ENCODE results near the gene ZNF75A. TPM values are rescaled to one million over a fixed set of nuclear protein-coding genes. Genes with fewer than 3 reads are reported as not detected.

Gene ZNF75A
- total RNA-seq, 1 experiment from 2014 or later: 24.5 TPM

DNA sequence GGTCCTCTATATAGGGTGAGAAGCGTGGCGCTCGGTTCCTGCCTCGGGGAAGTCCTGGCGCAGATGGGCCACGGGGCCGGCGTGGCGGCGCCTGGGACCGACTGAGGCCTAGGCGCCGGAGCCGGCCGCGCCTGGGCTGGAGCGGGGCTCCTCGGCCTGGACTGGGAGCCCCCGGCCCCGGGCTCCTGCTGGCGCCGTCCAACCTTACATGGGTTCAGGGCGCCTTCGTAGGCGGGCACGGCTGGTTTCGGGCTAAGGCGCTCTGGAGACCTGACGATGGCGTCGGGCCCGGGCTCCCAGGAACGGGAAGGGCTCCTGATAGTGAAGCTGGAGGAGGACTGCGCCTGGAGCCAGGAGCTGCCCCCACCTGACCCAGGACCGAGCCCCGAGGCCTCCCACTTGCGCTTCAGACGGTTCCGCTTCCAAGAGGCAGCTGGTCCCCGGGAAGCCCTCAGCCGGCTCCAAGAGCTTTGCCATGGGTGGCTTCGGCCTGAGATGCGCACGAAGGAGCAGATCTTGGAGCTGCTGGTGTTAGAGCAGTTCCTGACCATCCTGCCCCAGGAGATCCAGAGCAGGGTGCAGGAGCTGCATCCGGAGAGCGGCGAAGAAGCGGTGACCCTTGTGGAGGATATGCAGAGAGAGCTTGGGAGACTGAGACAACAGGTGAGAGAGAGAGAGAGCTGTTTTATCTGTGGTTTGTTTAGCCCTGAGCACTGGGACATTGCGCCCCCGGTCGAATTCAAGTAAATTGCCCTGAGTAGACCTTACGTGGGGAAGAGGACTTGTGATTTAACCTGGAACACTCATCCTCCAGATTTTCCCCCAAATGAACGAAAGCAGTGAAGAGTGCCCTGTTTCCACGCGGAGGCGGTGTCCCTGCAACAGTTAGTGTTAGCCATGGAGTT, 21.5 kb upstream of the ZNF75A start:
- CTCF ChIA-PET: interaction anchor here (1.5 kb wide), 1 partner anchor 17 kb away, joined by 6 read pairs; no protein-coding TSS in a partner anchor

DNA sequence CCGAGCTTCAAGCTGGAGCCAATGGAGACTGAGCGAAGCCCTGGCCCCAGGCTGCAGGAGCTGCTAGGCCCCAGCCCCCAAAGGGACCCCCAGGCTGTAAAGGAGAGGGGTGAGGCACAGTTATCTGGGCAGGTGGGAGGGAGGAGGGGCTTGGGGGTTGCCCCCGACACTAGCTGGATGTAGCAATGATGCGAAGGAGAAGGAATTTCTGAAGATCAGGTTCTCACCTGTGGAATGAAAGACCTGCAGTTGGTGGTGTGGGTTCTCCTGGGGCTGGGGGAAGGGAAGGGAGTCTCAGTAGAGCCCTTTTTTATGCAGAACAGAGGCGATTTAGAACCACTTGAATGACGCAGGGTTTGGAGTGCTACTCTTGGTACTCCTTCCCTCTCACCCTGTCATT, 20.2 kb upstream of the ZNF75A start:
- TF ChIP-seq, protein P1, sequence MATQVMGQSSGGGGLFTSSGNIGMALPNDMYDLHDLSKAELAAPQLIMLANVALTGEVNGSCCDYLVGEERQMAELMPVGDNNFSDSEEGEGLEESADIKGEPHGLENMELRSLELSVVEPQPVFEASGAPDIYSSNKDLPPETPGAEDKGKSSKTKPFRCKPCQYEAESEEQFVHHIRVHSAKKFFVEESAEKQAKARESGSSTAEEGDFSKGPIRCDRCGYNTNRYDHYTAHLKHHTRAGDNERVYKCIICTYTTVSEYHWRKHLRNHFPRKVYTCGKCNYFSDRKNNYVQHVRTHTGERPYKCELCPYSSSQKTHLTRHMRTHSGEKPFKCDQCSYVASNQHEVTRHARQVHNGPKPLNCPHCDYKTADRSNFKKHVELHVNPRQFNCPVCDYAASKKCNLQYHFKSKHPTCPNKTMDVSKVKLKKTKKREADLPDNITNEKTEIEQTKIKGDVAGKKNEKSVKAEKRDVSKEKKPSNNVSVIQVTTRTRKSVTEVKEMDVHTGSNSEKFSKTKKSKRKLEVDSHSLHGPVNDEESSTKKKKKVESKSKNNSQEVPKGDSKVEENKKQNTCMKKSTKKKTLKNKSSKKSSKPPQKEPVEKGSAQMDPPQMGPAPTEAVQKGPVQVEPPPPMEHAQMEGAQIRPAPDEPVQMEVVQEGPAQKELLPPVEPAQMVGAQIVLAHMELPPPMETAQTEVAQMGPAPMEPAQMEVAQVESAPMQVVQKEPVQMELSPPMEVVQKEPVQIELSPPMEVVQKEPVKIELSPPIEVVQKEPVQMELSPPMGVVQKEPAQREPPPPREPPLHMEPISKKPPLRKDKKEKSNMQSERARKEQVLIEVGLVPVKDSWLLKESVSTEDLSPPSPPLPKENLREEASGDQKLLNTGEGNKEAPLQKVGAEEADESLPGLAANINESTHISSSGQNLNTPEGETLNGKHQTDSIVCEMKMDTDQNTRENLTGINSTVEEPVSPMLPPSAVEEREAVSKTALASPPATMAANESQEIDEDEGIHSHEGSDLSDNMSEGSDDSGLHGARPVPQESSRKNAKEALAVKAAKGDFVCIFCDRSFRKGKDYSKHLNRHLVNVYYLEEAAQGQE (IDR thresholded peaks at IDR 0.05; ENCODE audit: insufficient read depth in 1 of 2, low read depth in 2 of 2, low read length in 1 of 2): no peak
- TF ChIP-seq TCF7L2 (IDR thresholded peaks at IDR 0.05; ENCODE audit: low read depth, low read length) (no peak), POLR2AphosphoS5 (IDR thresholded peaks at IDR 0.05; ENCODE audit: low read depth, low read length) (no peak), SIN3A (IDR thresholded peaks at IDR 0.05; ENCODE audit: borderline replicate concordance, insufficient read depth, low read depth, low read length) (no peak)
- TF ChIP-seq, protein P2, sequence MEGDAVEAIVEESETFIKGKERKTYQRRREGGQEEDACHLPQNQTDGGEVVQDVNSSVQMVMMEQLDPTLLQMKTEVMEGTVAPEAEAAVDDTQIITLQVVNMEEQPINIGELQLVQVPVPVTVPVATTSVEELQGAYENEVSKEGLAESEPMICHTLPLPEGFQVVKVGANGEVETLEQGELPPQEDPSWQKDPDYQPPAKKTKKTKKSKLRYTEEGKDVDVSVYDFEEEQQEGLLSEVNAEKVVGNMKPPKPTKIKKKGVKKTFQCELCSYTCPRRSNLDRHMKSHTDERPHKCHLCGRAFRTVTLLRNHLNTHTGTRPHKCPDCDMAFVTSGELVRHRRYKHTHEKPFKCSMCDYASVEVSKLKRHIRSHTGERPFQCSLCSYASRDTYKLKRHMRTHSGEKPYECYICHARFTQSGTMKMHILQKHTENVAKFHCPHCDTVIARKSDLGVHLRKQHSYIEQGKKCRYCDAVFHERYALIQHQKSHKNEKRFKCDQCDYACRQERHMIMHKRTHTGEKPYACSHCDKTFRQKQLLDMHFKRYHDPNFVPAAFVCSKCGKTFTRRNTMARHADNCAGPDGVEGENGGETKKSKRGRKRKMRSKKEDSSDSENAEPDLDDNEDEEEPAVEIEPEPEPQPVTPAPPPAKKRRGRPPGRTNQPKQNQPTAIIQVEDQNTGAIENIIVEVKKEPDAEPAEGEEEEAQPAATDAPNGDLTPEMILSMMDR (IDR thresholded peaks at IDR 0.05): no peak
- Histone ChIP-seq H3K4me3 (ENCODE audit: low read depth in 2 of 2, low read length in 2 of 2) (peak overlapping the region; percentile 96 to 99), H3K27ac (ENCODE audit: low read length) (peak overlapping the region; percentile 95; the same call in 1 of the 2 replicates), H3K36me3 (ENCODE audit: control insufficient read depth, insufficient read depth, low read length) (peaks cover 13% of the 10 kb centered on the region), H3K4me1 (ENCODE audit: control insufficient read depth, insufficient read depth, low read length) (no peaks in the 10 kb centered on the region; the same call in 1 of the 2 replicates), H3K9me3 (ENCODE audit: control insufficient read depth, insufficient read depth, low read depth, low read length) (peaks cover 51% of the 10 kb centered on the region), H3K27me3 (ENCODE audit: control insufficient read depth, insufficient read depth, low read length) (no peaks in the 10 kb centered on the region)
- ChIA-PET POLR2A (no interaction called here), CTCF (no interaction called here)
- in situ Hi-C loops (cut with HindIII; ENCODE audit: low pct_unique_long_range_greater_than_20kb, low sequenced_read_pairs) (no loop called here), intact Hi-C loops (cut with micrococcal nuclease; ENCODE audit: unreplicated experiment) (no loop called here)
- BruUV-seq (replicated peaks): no TSS peak
- ATAC-seq (no peak), DNase-seq (ENCODE audit: low read depth, low spot score) (no peak)

More for the DNA sequence above, 21.5 kb upstream of the ZNF75A start:
- TF ChIP-seq, protein P1 (IDR thresholded peaks at IDR 0.05; ENCODE audit: insufficient read depth in 1 of 2, low read depth in 2 of 2, low read length in 1 of 2): no peak
- TF ChIP-seq, protein P2 (IDR thresholded peaks at IDR 0.05): no peak
- TF ChIP-seq POLR2AphosphoS5 (IDR thresholded peaks at IDR 0.05; ENCODE audit: low read depth, low read length): no peak
- TF ChIP-seq TCF7L2 (IDR thresholded peaks at IDR 0.05; ENCODE audit: low read depth, low read length): no peak
- TF ChIP-seq SIN3A (IDR thresholded peaks at IDR 0.05; ENCODE audit: borderline replicate concordance, insufficient read depth, low read depth, low read length): no peak
- Histone ChIP-seq H3K27me3 (ENCODE audit: control insufficient read depth, insufficient read depth, low read length) (no peaks in the 10 kb centered on the region), H3K4me3 (ENCODE audit: low read depth in 2 of 2, low read length in 2 of 2) (peak overlapping the region; percentile 96 to 99), H3K27ac (ENCODE audit: low read length) (peak overlapping the region; percentile 95), H3K4me1 (ENCODE audit: control insufficient read depth, insufficient read depth, low read length) (no peaks in the 10 kb centered on the region; the same call in 1 of the 2 replicates), H3K36me3 (ENCODE audit: control insufficient read depth, insufficient read depth, low read length) (peaks cover 10% of the 10 kb centered on the region), H3K9me3 (ENCODE audit: control insufficient read depth, insufficient read depth, low read depth, low read length) (peaks cover 38% of the 10 kb centered on the region)
- ATAC-seq (no peak), DNase-seq (ENCODE audit: low read depth, low spot score) (no peak)
- POLR2A ChIA-PET: interaction anchor here (0.6 kb wide), 1 partner anchor 366 kb away, joined by 4 read pairs; no protein-coding TSS in a partner anchor
- no TSS peak for BruUV-seq (replicated peaks)
- in situ Hi-C loops (cut with HindIII; ENCODE audit: low pct_unique_long_range_greater_than_20kb, low sequenced_read_pairs) (no loop called here), intact Hi-C loops (cut with micrococcal nuclease; ENCODE audit: unreplicated experiment) (no loop called here)

All from Panc1 (cell line).